Fibroblast of skin of back (primary cell): ENCODE data around the gene MLC1.

Experiments
- DNase-seq: peaks from one replicate; pipeline ENCODE4 v3.0.0-alpha.2; 2013

The MLC1 gene

GRCh38 chr22:50015451-50016307 lies 69.5 kb downstream of the MLC1 start:
- DNase-seq: no peak

- no peak for DNase-seq
These were observed 70.4 kb downstream of the MLC1 start for GRCh38 chr22:50014655-50015401.

GRCh38 chr22:50014053-50014501 lies 71.1 kb downstream of the MLC1 start:
- DNase-seq: no peak

GRCh38 chr22:50012211-50013181 lies 72.7 kb downstream of the MLC1 start, which contains the start of gene IL17REL:
TSS of gene IL17REL (minus strand) at chr22:50012765. CDS start at chr22:50012646, 119 bp downstream.
- DNase-seq: peak; percentile 9

- DNase-seq: no peak
These were observed 73.6 kb downstream of the MLC1 start for GRCh38 chr22:50011447-50012210.

- DNase-seq: no peak
These were observed 74.4 kb downstream of the MLC1 start for GRCh38 chr22:50010676-50011446.

GRCh38 chr22:50009765-50010675 lies 75.2 kb downstream of the MLC1 start:
- DNase-seq: no peak
